DOHH2 (cell line): ENCODE data around the gene TECR.

Experiments
- H3F3A ChIP-seq: fragments of 200-600 bp; sonication (generic), shearing (Covaris generic); 2 replicates; pipeline ENCODE4 v1.6.0; 2016; ENCODE audit warnings: antibody characterized with exemption, mild to moderate bottlenecking; ENCODE audit not compliant: control insufficient read depth, insufficient read depth
- H3K27ac ChIP-seq: fragments of 200-600 bp; sonication (generic); 2 replicates; pipeline ENCODE4 v1.5.1; 2014; ENCODE audit warnings: low read depth, mild to moderate bottlenecking, low read length, moderate library complexity
- H3K27me3 ChIP-seq: fragments of 200-600 bp; sonication (generic); 2 replicates; pipeline ENCODE4 v1.6.1; 2014; ENCODE audit warnings: mild to moderate bottlenecking, low read length, mixed read lengths; ENCODE audit not compliant: control insufficient read depth
- H3K36me3 ChIP-seq: fragments of 200-600 bp; sonication (generic); 2 replicates; pipeline ENCODE4 v1.6.1; 2014; ENCODE audit warnings: mild to moderate bottlenecking, low read length, moderate library complexity, mixed read lengths; ENCODE audit not compliant: control insufficient read depth
- H3K4me1 ChIP-seq: fragments of 200-600 bp; sonication (generic); 2 replicates; pipeline ENCODE4 v1.6.1; 2014; ENCODE audit warnings: mild to moderate bottlenecking, low read length, mixed read lengths; ENCODE audit not compliant: control insufficient read depth
- H3K4me2 ChIP-seq: fragments of 200-600 bp; sonication (generic); 2 replicates; pipeline ENCODE4 v1.6.0; 2014; ENCODE audit warnings: mild to moderate bottlenecking, low read length, moderate library complexity
- H3K4me3 ChIP-seq: fragments of 200-600 bp; sonication (generic); 2 replicates; pipeline ENCODE4 v1.5.1; 2014; ENCODE audit warnings: mild to moderate bottlenecking, low read length, mixed read lengths
- H3K79me2 ChIP-seq: fragments of 200-600 bp; sonication (generic); 2 replicates; pipeline ENCODE4 v1.6.1; 2014; ENCODE audit warnings: mild to moderate bottlenecking, low read length, mixed read lengths; ENCODE audit not compliant: control insufficient read depth
- H3K9me2 ChIP-seq: fragments of 200-600 bp; sonication (generic); replicated peaks from 2 replicates; pipeline ENCODE4 v1.6.1; 2014; ENCODE audit warnings: mild to moderate bottlenecking, low read length, mixed read lengths; ENCODE audit not compliant: control insufficient read depth
- H3K9me3 ChIP-seq: fragments of 200-600 bp; sonication (generic); 2 replicates; pipeline ENCODE4 v1.6.1; 2014; ENCODE audit warnings: antibody characterized with exemption, low read length, mixed read lengths; ENCODE audit not compliant: control insufficient read depth, insufficient read depth
- H4K20me1 ChIP-seq: fragments of 200-600 bp; sonication (generic); 2 replicates; pipeline ENCODE4 v1.6.0; 2014; ENCODE audit warnings: low read depth, mild to moderate bottlenecking, antibody characterized with exemption, low read length, moderate library complexity; ENCODE audit not compliant: control insufficient read depth, insufficient read depth
- CTCF ChIP-seq: fragments of 200-600 bp; sonication (generic); IDR thresholded peaks from one replicate; pipeline ENCODE4 v1.5.1; 2014; ENCODE audit warnings: antibody characterized with exemption, mild to moderate bottlenecking, low read depth, low read length; ENCODE audit not compliant: poor library complexity, severe bottlenecking
- EZH2phosphoT487 ChIP-seq: fragments of 200-600 bp; sonication (generic); IDR thresholded peaks from 2 replicates; pipeline ENCODE4 v1.6.1; 2017; ENCODE audit warnings: borderline replicate concordance, mild to moderate bottlenecking, antibody characterized with exemption, low read length, moderate library complexity, mixed read lengths

TECR gene

GRCh38 chr19:14555918-14556661, 26.7 kb downstream of the TECR start:
- Histone ChIP-seq H3K27me3 (no peaks in the 10 kb centered on the region), H4K20me1 (peaks cover 11% of the 10 kb centered on the region; the same call in 1 of the 2 replicates), H3K9me3 (no peaks in the 10 kb centered on the region), H3K27ac (no peak overlapping the region), H3K4me2 (peak overlapping the region; percentile 48; the same call in 1 of the 2 replicates), H3K9me2 (no peaks in the 10 kb centered on the region), H3K36me3 (peaks cover 3% of the 10 kb centered on the region; the same call in 1 of the 2 replicates), H3K4me1 (peaks cover 28% of the 10 kb centered on the region), H3K4me3 (no peak overlapping the region), H3K79me2 (peaks cover 77% of the 10 kb centered on the region), H3F3A (no peaks in the 10 kb centered on the region)
- TF ChIP-seq EZH2phosphoT487, result no peak
- no peak for TF ChIP-seq CTCF

GRCh38 chr19:14556662-14557188, 27.3 kb downstream of the TECR start:
- H4K20me1 ChIP-seq, result peaks cover 5% of the 10 kb centered on the region; the same call in 1 of the 2 replicates
- no peaks in the 10 kb centered on the region for H3K9me3 ChIP-seq
- peaks cover 78% of the 10 kb centered on the region for H3K79me2 ChIP-seq
- H3K4me2 ChIP-seq, result peak overlapping the region; percentile 48; the same call in 1 of the 2 replicates
- H3K36me3 ChIP-seq, result peaks cover 3% of the 10 kb centered on the region; the same call in 1 of the 2 replicates
- no peak for TF ChIP-seq EZH2phosphoT487
- peak; percentile 95 for TF ChIP-seq CTCF
- no peak overlapping the region for H3K4me3 ChIP-seq
- H3K9me2 ChIP-seq, result no peaks in the 10 kb centered on the region
- peaks cover 22% of the 10 kb centered on the region for H3K4me1 ChIP-seq
- H3K27ac ChIP-seq, result no peak overlapping the region
- H3F3A ChIP-seq, result no peaks in the 10 kb centered on the region
- no peaks in the 10 kb centered on the region for H3K27me3 ChIP-seq

GRCh38 chr19:14558370-14559066, 29.1 kb downstream of the TECR start:
- no peaks in the 10 kb centered on the region for H3K27me3 ChIP-seq
- TF ChIP-seq EZH2phosphoT487 (no peak), CTCF (no peak)
- H3K27ac ChIP-seq, result no peak overlapping the region
- H3K79me2 ChIP-seq, result peaks cover 72% of the 10 kb centered on the region
- H3K4me1 ChIP-seq, result peaks cover 17% of the 10 kb centered on the region
- H3K9me3 ChIP-seq, result no peaks in the 10 kb centered on the region
- peaks cover 5% of the 10 kb centered on the region for H3K36me3 ChIP-seq
- no peaks in the 10 kb centered on the region for H4K20me1 ChIP-seq
- no peaks in the 10 kb centered on the region for H3K9me2 ChIP-seq
- no peak overlapping the region for H3K4me3 ChIP-seq
- H3F3A ChIP-seq, result no peaks in the 10 kb centered on the region
- H3K4me2 ChIP-seq, result no peak overlapping the region
